ENCODE data around the gene RASAL2.

DNA sequence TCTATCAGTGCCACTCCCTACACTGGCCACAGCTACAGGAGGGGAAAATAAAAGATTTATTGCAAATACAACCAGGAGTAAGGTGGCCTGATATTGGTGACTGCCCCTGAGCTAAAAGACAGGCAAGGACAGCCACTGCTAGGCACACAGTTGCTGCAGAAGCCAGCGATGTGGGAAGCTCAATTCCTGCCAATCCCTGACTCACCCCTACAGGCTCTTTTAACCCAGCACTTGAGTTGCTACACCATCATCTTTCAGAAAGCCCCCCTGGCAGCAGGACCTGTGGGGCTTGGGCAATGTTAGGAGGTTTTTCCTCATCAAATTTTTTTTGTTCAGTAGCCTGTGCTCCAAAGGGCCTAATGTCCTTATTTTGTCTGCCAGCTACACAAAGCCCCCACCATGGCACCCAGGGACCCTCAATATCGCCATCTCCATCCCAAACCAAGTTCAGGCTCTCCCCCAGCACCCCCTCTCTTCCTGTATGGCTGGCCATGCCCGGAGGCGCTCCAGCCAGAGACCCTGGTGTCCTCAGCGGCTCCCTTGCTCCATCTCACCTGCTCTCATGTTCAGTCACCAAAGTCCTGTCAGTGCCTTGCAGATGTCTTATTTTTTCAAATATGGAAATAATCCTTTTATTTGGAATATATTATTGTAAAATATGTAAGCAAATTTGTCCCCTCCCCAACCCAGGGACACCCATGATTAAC lies 389.5 kb downstream of the RASAL2 start:
- TF ChIP-seq, protein P1, sequence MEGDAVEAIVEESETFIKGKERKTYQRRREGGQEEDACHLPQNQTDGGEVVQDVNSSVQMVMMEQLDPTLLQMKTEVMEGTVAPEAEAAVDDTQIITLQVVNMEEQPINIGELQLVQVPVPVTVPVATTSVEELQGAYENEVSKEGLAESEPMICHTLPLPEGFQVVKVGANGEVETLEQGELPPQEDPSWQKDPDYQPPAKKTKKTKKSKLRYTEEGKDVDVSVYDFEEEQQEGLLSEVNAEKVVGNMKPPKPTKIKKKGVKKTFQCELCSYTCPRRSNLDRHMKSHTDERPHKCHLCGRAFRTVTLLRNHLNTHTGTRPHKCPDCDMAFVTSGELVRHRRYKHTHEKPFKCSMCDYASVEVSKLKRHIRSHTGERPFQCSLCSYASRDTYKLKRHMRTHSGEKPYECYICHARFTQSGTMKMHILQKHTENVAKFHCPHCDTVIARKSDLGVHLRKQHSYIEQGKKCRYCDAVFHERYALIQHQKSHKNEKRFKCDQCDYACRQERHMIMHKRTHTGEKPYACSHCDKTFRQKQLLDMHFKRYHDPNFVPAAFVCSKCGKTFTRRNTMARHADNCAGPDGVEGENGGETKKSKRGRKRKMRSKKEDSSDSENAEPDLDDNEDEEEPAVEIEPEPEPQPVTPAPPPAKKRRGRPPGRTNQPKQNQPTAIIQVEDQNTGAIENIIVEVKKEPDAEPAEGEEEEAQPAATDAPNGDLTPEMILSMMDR (IDR thresholded peaks at IDR 0.05): no peak
- TF ChIP-seq POLR2A (IDR thresholded peaks at IDR 0.05): no peak

All from thyroid gland (tissue), 4 donors.